Aorta (tissue), 5 donors: Measurements from ENCODE around the gene SLC6A6. TPM values are rescaled to one million over a fixed set of nuclear protein-coding genes. Genes with fewer than 3 reads are reported as not detected.
A peak's percentile ranks its signal among the peaks of the same experiment; 100 is the strongest.

Experiments used
- ATAC-seq: fragments of 200-7000 bp; cut with Tn5 transposase; one replicate; pipeline ENCODE4 v1.9.1; 2022; ENCODE audit warnings: moderate library complexity; ENCODE audit not compliant: low FRiP score
- DNase-seq, 2 donors: peaks; one replicate each; pipeline ENCODE4 v3.0.0-alpha.2; 2020
- H3K27ac ChIP-seq, 2 donors: one replicate each; pipeline ENCODE4 v1.5.1; 2013; ENCODE audit warnings: low read length in 2 of 2, mild to moderate bottlenecking in 2 of 2, moderate library complexity in 2 of 2, control low read depth in 1 of 2, inconsistent platforms in 1 of 2, low read depth in 1 of 2
- H3K27me3 ChIP-seq, 2 donors: one replicate each; pipeline ENCODE4 v1.6.1; 2013; ENCODE audit warnings: control low read depth in 1 of 2, low read length in 1 of 2, mild to moderate bottlenecking in 1 of 2, moderate library complexity in 1 of 2; ENCODE audit not compliant: insufficient read depth in 2 of 2, control insufficient read depth in 1 of 2
- H3K36me3 ChIP-seq, 2 donors: one replicate each; pipeline ENCODE4 v1.6.1; 2013; ENCODE audit warnings: control low read depth in 1 of 2, low read length in 1 of 2, mild to moderate bottlenecking in 1 of 2; ENCODE audit not compliant: insufficient read depth in 2 of 2, control insufficient read depth in 1 of 2
- H3K4me1 ChIP-seq, 2 donors: one replicate each; pipeline ENCODE4 v1.6.1; 2013; ENCODE audit warnings: low read length in 2 of 2, control low read depth in 1 of 2, mild to moderate bottlenecking in 1 of 2, moderate library complexity in 1 of 2; ENCODE audit not compliant: insufficient read depth in 2 of 2, control insufficient read depth in 1 of 2
- H3K4me3 ChIP-seq, 2 donors: one replicate each; pipeline ENCODE4 v1.5.1; 2013; ENCODE audit warnings: low read length in 2 of 2, control low read depth in 1 of 2, mild to moderate bottlenecking in 1 of 2
- H3K9me3 ChIP-seq: one replicate; pipeline ENCODE4 v1.6.1; 2013; ENCODE audit warnings: mild to moderate bottlenecking, low read length; ENCODE audit not compliant: control insufficient read depth
- WGBS, 2 donors: extraction: QIAGEN DNeasy Blood & Tissue Kit; methylation state at CpG; one replicate each; pipeline ENCODE4 v1.1.7; 2013; 5-methylcytosine and 5-hydroxymethylcytosine counted together
- intact Hi-C, 2 donors: fragments of 100-400 bp; cut with DNase I; formaldehyde crosslinking; loops; one replicate each; pipeline versions ENCODE4 v1.14.2 to v1.15.0; 2022
- polyA plus RNA-seq, 2 donors: library from polyadenylated mRNA; stranded (reverse); fragments of 200-250 nt; gene quantifications; one replicate each; pipeline ENCODE4 v1.2.3, GENCODE V29; 2013
- total RNA-seq, 2 donors: library from RNA; stranded (reverse); fragmentation: NEBNext Ultra II Directional; extraction: Animal tissue kit (Norgen Biotek cat#: 25700); gene quantifications; one replicate each; pipeline ENCODE4 v1.2.1, GENCODE V29; 2021
- donor health status: healthy with polysubstance abuse.
- donor health status: Bipolar disorder and iron deficiency.
- donor health status: DM: no; HTN: no; CAD: no.
- donor health status: DM: no; HTN: no; CAD: no.
- donor health status: DM: yes; HTN: yes; CAD: no.

The SLC6A6 gene
- total and polyA plus RNA-seq, 4 donors: 5.3 to 62.2 (median 21.3) TPM

DNA sequence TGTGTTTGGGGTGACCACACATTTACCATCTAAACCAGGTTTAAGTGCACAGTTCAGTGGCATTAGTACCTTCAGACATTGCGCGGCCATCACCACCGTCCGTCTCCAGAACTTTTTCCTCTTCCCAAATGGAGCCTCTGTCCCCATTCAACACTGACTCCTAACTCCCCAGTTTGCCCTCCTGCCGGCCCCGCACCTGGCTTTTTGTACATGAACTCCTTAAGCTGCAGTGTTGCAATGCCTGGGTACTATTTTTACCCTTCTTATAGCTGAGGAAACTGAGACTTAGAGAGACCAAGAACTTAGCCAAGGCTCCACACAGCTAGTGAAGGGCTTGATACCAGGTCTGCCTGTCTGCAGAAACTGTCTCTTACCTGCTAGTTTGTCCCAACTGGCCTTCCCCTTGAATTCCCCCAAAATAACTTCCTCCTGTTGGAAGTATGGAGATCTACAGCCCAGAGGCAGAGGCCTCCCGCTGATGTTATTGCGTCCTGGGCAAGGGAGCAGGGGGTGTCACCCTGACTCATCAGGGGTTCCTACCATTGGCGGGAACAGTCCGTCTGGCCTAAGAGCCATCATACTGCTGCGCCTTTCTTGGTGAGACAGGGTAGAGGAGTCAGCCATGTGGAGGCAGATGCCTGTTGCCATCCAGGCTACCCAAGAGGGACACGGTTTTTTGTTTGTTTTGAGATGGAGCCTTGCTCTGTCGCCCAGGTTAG lies 72.1 kb downstream of the SLC6A6 start:
- no peak for DNase-seq
- Histone ChIP-seq H3K9me3 (no peaks in the 10 kb centered on the region), H3K27me3 (no peaks in the 10 kb centered on the region), H3K36me3 (no peaks in the 10 kb centered on the region), H3K4me1 (no peaks in the 10 kb centered on the region), H3K4me3 (no peak overlapping the region), H3K27ac (no peak overlapping the region)
- 94% methylated on average over 13 of the region's 13 CpGs for WGBS, 2 donors
- intact Hi-C loops: loop anchor here in 1 of 2 donors (5.0 kb wide), 1 partner anchor 272 kb away; no protein-coding TSS in a partner anchor
- ATAC-seq: no peak

DNA sequence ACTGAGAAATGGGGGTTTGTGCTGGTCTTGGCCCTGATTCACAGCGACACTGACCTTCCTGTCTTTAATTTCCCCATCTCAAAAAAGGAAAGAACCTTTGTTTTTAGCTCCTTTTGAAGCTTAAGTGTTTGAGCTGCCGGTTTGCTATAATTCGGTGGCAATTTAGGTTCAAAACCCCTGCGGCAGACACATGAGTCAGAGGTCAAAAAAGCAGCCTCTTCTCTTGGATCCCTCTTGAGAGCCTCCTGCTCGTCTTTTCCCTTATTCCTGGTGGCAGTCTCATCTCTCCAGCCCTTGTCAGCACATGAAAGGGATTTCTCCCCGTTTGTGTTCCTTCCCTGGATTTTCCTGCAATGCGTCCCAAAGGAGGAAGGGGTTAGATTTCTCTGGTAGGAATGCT lies 73.2 kb downstream of the SLC6A6 start:
- Histone ChIP-seq H3K4me3 (no peak overlapping the region), H3K4me1 (no peaks in the 10 kb centered on the region), H3K9me3 (no peaks in the 10 kb centered on the region), H3K36me3 (no peaks in the 10 kb centered on the region), H3K27ac (no peak overlapping the region), H3K27me3 (no peaks in the 10 kb centered on the region)
- ATAC-seq: no peak
- DNase-seq: no peak
- WGBS, 2 donors: 86 to 89% methylated on average over 7 of the region's 7 CpGs
- intact Hi-C loops: no loop called here

GRCh38 chr3:14476583-14477265 lies 74.3 kb downstream of the SLC6A6 start:
- DNase-seq (peak; percentile 14 to 51), ATAC-seq (no peak)
- H3K27ac ChIP-seq: no peak overlapping the region
- no peaks in the 10 kb centered on the region for H3K9me3 ChIP-seq
- no peaks in the 10 kb centered on the region for H3K27me3 ChIP-seq
- no peaks in the 10 kb centered on the region for H3K4me1 ChIP-seq
- WGBS, 2 donors: 93 to 95% methylated on average over 13 of the region's 13 CpGs
- no peak overlapping the region for H3K4me3 ChIP-seq
- intact Hi-C loops: no loop called here
- no peaks in the 10 kb centered on the region for H3K36me3 ChIP-seq

- peak; percentile 33 to 70 for DNase-seq
- Histone ChIP-seq H3K4me1 (no peaks in the 10 kb centered on the region), H3K27ac (no peak overlapping the region)
Measured at GRCh38 chr3:14477311-14477935, 75.0 kb downstream of the SLC6A6 start.

DNA sequence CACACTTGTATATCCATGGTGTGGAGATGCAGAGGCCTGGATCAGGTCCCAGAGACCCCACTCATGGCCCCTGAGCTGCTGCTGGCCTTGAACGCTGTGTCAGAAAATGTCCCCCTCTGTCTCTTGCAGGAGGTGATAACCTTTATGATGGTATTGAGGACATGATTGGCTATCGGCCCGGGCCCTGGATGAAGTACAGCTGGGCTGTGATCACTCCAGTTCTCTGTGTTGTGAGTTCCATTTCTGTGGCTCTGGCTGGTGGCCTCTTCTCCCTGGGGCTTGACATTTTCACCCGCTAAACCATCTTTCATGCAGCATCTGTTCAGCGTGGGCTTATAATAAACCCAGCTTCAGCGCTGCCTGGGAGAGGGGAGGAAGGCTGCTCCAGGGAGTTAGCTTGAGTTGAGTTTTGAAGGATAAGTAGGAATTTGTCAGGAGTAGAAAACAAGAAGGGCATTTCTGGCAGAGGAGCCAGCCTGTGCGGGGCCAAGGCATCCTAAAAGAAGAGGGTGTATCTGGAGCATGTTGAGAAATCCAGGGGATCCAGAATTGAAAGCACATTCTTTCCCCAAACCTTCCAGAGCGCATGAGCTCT lies 76.6 kb downstream of the SLC6A6 start:
- peak; percentile 27 to 30 for DNase-seq
- WGBS, 2 donors: 93 to 94% methylated on average over 8 of the region's 8 CpGs
- H3K4me3 ChIP-seq: no peak overlapping the region
- H3K36me3 ChIP-seq: no peaks in the 10 kb centered on the region
- ATAC-seq: no peak
- H3K4me1 ChIP-seq: no peaks in the 10 kb centered on the region
- H3K27me3 ChIP-seq: no peaks in the 10 kb centered on the region
- no peak overlapping the region for H3K27ac ChIP-seq
- H3K9me3 ChIP-seq: no peaks in the 10 kb centered on the region
- intact Hi-C loops: no loop called here

More at GRCh38 chr3:14477311-14477935, 75.0 kb downstream of the SLC6A6 start:
- no peak for ATAC-seq
- H3K27me3 ChIP-seq: no peaks in the 10 kb centered on the region
- no peak overlapping the region for H3K4me3 ChIP-seq
- no peaks in the 10 kb centered on the region for H3K9me3 ChIP-seq
- H3K36me3 ChIP-seq: no peaks in the 10 kb centered on the region
- intact Hi-C loops: no loop called here
- WGBS, 2 donors: 93% methylated on average over 11 of the region's 11 CpGs

GRCh38 chr3:14479591-14479990 lies 77.2 kb downstream of the SLC6A6 start:
- Histone ChIP-seq H3K4me3 (no peak overlapping the region), H3K4me1 (no peaks in the 10 kb centered on the region), H3K27ac (no peak overlapping the region), H3K9me3 (no peaks in the 10 kb centered on the region), H3K36me3 (no peaks in the 10 kb centered on the region), H3K27me3 (no peaks in the 10 kb centered on the region)
- ATAC-seq (no peak), DNase-seq (peak; percentile 9 to 57)
- WGBS, 2 donors: 92 to 94% methylated on average over 6 of the region's 6 CpGs
- intact Hi-C loops: no loop called here

- Histone ChIP-seq H3K4me3 (no peak overlapping the region), H3K27ac (no peak overlapping the region), H3K4me1 (no peaks in the 10 kb centered on the region), H3K36me3 (peaks cover 0 to 2% of the 10 kb centered on the region in 2 donors), H3K27me3 (no peaks in the 10 kb centered on the region), H3K9me3 (no peaks in the 10 kb centered on the region)
- ATAC-seq (no peak), DNase-seq (peak; percentile 38 to 71)
- 36 to 46% methylated on average over 8 of the region's 8 CpGs for WGBS, 2 donors
- intact Hi-C loops: no loop called here
Measured at GRCh38 chr3:14480207-14481017, 78.0 kb downstream of the SLC6A6 start.

DNA sequence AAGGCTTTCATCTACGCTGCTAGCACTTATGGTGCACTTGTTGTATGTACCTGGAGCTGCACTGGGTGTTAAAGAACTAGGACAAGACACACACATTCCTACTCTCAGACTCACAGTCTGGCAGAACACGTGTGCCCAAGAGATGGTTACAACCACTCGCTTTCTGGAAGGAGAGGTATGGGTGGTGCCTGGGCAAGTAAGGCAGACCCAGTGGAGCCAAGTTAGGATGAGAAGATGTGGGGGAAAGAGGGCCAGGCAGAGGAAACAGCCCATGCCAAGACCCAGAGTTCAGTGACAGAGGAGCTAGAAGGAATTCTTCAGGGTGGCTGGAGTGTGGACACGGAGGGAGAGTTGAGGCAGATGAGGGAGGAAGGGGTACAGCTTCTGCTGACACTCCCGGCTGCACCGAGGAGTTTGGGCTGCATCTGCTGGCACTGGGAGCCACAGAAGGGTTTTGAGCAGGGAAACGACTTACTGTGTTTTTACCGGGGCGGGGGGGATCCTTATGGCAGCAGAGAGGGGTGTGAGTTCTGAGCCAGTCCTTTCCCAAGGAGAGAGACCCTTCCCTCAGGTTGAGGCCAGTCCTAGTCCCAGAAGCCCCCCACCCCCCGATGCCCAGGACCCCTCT lies 78.7 kb downstream of the SLC6A6 start:
- DNase-seq (peak in 1 of 2 donors; percentile 70), ATAC-seq (no peak)
- WGBS, 2 donors: 70 to 82% methylated on average over 10 of the region's 10 CpGs
- Histone ChIP-seq H3K9me3 (no peaks in the 10 kb centered on the region), H3K4me1 (no peaks in the 10 kb centered on the region), H3K27me3 (no peaks in the 10 kb centered on the region), H3K4me3 (no peak overlapping the region), H3K27ac (no peak overlapping the region), H3K36me3 (peaks cover 0 to 2% of the 10 kb centered on the region in 2 donors)
- intact Hi-C loops: no loop called here
